GM10847 (cell line): ENCODE measurements around the gene TCAP.

Experiments
- POLR2A ChIP-seq: IDR thresholded peaks from 2 replicates; pipeline ENCODE4 v1.6.1; 2011; ENCODE audit not compliant: insufficient read length; ENCODE audit errors: extremely low read depth

Gene TCAP

DNA sequence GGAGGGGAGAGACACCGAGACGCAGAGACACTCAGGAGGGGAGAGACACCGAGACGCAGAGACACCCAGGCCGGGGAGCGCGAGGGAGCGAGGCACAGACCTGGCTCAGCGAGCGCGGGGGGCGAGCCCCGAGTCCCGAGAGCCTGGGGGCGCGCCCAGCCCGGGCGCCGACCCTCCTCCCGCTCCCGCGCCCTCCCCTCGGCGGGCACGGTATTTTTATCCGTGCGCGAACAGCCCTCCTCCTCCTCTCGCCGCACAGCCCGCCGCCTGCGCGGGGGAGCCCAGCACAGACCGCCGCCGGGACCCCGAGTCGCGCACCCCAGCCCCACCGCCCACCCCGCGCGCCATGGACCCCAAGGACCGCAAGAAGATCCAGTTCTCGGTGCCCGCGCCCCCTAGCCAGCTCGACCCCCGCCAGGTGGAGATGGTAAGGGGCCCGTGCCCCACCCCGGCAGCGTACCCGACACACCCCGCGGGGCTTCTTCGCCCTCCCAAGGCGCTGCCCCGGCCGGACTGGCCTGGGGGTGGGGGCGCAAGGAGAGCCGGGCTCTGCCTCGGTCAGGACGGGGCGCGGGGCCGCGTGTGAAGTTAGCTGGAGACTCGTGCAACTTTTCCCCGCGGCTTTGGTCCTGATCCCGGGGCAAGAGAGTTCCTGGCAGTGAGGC lies 38.0 kb upstream of the TCAP start:
- TF ChIP-seq POLR2A: no peak

DNA sequence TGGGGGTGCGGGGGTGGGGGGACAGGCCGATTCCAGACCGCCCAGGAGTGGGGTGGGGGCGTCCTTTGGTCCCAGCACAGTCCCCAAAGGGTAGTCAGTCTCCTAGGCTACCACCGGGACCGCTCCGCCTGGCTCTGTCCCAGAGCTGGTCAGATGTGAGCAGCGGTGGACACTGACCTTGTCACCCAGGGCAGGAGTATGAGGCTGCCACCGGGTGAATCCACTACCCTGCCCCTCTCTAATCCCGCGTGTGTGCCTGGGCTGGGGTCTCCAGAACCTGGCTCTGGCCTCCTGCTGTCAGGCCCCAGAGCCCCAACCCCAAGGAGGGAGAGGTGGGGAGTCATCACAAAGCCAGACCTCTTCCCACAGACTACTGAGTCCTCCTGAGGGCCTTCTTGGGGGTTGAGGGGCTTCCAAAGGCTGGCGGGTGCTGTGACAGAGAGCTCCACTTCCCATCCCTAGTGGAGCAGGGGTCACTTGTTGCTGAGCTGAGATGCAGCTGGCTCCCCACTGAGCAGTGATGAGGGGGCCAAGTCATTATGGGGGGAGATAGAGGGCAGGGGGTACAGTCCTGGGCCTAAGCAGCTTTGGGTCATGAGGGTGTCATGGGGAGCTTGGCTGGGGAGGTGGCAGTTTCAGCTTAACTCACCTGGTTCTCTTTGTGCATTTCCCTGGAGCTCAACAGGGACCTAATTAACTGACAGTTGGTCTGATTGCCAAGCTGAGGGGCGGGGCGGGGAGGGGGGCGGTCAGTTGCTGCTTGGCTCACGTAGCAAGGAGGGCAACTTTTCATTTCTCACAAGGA lies 37.2 kb upstream of the TCAP start:
- no peak for TF ChIP-seq POLR2A

DNA sequence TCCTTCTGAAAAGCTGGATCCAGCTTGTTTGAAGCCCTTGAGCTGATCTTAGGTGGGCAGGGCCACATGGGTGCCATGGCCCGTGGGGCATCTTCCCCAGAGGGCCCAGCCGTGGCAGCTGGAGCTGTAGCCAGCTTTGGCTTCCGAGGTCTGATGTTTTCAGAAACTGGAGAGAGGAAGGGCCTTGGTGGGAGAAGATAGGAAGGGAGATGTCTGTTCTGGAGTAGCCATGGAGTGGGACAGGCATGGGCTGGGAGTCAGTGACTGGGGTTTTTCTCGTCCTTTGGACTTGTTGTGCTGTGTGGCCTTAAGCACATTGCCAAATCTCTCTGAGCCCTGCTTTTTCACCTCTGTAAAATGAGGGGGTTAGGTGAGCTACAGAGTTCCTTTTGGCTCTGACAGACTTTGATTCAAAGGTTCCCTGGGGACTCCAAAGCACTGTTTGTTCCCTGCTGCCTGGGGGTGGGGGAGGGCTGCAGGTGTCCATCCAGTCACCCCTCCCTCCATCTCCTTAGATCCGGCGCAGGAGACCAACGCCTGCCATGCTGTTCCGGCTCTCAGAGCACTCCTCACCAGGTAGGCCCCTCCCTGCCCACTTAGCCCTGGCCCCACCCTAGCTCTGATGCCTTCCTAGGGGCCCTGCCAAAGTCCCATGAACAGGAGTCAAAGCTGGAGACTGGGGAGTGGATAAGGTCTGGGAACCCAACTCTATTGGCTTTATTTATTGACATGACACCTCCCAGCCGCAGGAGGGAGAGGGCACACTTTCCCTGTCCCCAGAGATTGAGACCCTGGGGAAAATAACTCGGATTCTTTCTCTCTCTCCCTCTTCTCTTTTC lies 36.3 kb upstream of the TCAP start:
- no peak for TF ChIP-seq POLR2A

DNA sequence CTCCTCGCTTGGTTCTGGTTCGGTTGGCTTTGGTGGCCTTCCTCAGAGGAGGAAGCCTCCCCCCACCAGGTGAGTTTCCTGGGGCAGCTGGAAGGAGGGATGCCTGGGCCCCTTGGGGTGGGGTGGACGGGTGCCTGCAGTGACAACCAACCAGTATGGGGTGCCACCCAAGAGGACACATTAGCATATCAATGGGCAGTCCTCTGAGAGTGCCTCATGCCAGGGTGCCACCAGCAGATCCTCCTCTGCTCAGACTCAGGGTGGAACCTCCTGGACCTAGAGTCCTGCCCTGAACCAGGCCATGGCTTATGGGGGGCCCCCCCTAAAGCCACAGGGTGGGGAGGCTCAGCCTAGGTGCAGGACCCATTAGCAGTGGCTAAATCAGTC lies 35.7 kb upstream of the TCAP start:
- TF ChIP-seq POLR2A: no peak

DNA sequence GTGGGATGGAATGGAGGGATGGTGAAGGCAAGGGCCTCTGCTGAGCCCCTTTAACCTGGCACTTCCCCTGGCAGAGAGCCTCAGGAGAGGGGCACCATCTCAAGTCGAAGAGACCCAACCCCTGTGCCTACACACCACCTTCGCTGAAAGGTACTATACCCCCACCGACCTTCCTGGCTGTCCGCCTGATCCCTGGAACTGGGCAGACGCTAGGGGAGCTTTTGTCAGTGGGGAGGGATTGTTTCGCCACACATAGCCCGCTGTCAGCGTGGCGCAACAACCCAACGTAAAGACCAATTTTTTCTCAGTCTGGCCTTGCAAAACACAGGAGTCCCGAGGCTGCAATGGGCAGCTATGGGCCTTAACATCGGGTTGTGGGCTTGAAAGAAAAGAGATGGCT lies 35.3 kb upstream of the TCAP start:
- TF ChIP-seq POLR2A: no peak

DNA sequence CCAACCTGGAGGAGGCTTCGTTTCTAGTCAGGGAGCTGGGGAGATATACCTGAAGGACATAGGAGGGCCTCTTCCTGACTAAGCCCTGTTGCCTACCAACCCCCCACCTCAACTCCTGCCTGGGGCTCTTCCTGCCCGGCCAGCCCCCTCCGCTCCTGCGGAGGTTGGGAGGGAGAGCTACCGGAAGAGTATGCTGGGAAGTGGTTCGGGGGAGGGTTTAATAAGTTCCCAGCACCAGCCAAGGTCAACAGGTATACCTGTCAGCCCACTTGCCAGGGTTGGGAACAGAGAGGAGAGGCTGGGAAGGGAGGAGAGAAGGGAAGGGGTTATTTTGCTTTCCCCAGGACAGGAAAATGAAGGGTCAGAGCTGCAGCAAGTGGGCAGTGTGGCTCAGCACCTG lies 33.7 kb upstream of the TCAP start:
- TF ChIP-seq POLR2A: no peak

DNA sequence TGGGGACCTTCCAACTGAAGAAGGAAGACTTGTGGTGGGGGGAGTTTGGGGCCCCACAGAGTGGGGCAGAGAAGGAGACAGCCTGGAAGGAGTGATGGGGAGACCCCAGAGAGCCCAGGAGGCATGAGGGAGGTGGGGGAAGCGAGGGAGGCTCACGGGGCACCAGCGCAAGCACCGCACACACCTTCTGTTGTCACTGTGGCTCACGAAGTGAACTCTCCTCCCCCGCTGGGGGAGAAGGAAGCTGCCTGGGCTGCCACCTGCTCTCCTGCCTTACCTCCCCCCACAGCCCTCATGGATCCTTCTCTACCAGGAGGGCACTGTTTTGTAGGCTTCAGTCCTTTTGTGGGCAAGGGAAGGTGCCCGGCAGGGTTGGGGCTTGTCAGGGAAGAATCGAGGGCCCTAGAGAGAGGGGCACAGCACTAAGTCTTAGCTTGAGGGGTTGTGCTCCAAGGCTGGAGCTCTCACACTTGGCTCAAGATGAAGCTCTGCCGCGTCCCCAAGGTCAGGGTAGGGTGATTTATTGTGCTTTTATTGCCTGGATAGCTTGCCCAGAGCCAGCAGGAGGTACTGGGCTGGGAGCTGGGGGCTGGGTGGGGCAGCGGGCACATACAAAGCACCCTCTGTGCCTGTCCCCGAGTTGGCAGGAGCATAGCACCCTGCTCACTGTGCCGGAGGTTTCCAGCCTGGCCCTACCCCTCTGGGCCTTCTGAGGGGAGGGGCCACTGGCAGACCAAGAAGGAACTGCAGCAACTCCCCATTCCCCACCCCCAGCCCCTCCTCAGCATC lies 32.8 kb upstream of the TCAP start:
- no peak for TF ChIP-seq POLR2A

DNA sequence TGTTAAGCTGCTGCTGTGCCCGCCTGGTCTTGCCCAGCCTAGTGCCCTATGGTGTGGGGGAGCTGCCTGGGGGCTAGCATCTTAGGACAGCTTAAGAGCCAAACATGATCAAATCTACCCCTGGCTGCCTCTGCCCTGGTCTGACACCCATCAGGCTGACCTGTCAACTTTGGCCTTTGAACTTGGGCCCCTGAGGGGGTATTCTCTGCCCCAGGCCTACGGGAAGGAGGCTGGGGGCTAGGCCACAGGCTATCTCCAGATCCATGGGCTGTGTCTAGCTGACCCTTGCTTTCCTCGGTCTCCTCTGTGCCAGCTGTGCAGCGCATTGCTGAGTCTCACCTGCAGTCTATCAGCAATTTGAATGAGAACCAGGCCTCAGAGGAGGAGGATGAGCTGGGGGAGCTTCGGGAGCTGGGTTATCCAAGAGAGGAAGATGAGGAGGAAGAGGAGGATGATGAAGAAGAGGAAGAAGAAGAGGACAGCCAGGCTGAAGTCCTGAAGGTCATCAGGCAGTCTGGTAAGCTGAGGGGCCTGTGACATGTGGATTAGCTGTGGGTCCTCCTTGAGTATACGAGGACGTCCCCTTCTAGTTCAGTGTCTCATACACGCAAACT lies 31.5 kb upstream of the TCAP start:
- no peak for TF ChIP-seq POLR2A

DNA sequence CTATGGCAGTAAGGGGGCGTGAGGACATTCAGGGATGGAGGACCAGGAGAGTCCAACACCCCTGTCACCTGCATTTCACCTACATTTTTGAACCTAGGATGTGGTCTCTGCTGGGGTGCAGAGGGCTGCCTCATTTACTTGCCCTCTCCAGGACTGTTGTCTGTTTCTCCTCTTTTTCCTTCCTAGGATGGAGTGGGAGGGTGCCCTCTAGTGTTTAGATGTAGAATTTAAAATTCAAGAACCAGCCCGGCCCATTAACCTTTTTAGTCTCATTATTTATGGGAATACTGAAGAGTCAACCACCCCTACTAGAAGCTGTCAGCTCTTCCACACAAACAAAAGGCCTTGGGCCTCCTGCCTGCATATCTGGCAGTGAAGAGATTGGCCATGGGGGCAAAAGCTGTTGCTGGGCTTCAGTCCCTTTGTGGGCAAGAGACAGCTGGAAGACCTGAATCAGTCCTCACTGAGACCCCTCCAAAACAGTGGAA lies 30.7 kb upstream of the TCAP start:
- TF ChIP-seq POLR2A: no peak

DNA sequence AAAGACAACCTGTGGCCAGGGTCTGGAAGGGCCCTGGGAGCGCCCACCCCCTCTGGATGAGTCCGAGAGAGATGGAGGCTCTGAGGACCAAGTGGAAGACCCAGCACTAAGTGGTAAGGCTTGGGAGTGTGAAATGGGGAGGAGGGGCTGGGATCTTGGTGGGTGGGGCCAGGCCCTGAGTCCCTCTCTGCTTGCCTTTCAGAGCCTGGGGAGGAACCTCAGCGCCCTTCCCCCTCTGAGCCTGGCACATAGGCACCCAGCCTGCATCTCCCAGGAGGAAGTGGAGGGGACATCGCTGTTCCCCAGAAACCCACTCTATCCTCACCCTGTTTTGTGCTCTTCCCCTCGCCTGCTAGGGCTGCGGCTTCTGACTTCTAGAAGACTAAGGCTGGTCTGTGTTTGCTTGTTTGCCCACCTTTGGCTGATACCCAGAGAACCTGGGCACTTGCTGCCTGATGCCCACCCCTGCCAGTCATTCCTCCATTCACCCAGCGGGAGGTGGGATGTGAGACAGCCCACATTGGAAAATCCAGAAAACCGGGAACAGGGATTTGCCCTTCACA lies 29.5 kb upstream of the TCAP start:
- TF ChIP-seq POLR2A: no peak

DNA sequence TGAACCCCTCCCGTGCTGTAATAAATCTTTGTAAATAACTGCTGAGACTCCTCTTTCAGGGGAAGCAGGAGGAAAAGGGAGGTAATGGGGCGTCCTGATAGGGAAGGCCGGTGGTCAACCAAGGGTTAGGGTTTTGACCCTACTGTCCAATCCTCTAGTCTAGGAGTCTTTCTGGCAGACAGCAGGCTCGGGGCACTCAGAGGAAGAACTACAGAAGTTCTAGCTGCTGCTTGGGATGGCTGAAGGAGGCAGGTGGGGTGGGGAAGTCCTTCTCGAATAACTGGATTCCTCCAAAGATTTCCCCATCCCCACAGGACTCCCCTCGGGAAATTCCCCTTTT lies 28.6 kb upstream of the TCAP start:
- TF ChIP-seq POLR2A: no peak

DNA sequence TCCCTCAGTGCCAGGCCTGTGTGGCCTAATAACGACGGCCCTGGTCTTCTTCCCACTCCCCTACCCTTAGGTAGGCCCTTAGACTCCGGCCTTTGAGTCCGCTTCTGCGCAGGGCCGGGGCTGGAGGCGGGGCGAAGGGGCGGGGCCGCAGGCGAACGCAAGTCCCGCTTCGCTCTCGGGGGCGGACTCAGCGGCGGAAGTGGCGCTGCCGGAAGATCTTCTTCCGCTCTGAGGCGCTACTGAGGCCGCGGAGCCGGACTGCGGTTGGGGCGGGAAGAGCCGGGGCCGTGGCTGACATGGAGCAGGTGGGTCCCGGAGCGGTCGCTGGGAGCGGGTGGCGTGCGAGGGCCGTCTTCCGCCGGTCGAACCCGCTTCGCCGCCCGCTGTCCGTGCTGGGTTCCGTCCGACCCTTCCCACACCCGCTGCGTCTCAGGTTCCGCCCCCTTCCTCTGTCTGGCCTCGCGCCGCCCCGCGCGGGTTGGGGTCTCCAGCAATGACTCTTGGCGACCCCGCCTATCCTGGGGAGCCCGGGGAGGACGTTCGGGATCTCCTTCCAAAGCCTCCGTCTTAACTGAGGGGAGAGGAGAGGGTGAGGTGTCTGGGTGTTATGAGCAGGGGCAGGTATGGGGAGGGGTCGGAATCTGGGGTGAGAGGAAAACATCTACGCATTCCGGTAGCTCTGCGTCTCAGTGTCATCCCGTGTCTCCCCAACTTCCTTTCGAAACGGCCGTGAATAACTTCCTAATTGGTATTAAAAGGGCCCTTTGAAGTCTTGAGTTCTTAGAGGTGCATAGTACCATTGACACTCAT lies 28.0 kb upstream of the TCAP start, which contains the start of gene STARD3:
Gene STARD3 (plus strand): TSS at position 218 of the 810 bp plus-strand sequence. CDS start 16,388 bp downstream, outside the sequence.
- TF ChIP-seq POLR2A: peak; percentile 76

DNA sequence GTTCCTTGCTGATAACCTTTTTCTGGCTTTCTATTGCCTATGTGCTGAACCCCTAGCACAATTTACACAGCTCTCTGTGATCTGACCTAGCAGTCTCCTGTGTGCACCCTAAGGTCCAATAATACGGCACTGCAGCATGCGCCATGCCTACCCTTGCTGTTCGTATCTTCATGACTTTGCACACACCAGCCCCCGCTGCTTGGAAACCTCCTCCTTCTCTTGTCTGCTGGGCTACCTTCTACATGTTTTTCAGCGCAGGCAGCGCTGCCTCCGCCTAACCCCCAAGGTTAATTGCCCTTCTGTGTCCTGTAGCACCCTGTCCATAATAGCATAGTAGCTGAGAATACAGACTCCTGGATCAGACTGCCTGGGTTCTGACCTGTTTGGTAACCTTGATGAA lies 26.8 kb upstream of the TCAP start:
- no peak for TF ChIP-seq POLR2A
